Endothelial cell of umbilical vein (primary cell): ENCODE data around the gene NT5C. TPM values are rescaled to one million over a fixed set of nuclear protein-coding genes. Genes with fewer than 3 reads are reported as not detected.

ENCODE experiments used
- BruUV-seq: library from RNA; stranded (reverse); fragments of 400-500 nt; replicated peaks from 2 replicates; lab custom pipeline; 2021; lab: Mats Ljungman, UMichigan
- CTCF ChIA-PET: fragments of 300-600, 350-600 bp; sonication (Branson Sonifier 250); formaldehyde crosslinking; loops from one replicate; lab custom pipeline; 2021; ENCODE audit warnings: antibody characterized with exemption, inconsistent platforms; lab: Charles Lee
- POLR2A ChIA-PET: fragments of 300-600, 350-600 bp; sonication (Branson Sonifier 250); formaldehyde crosslinking; loops from one replicate; lab custom pipeline; 2021; ENCODE audit warnings: antibody characterized with exemption, inconsistent platforms; lab: Charles Lee
- DNase-seq: peaks from one replicate; pipeline ENCODE4 v3.0.0-alpha.2; 2011; ENCODE audit warnings: low read depth, low spot score
- FAIRE-seq: peaks from 2 replicates; lab custom pipeline; 2011; peaks lifted over from hg19 to GRCh38; lab: Jason Lieb, UNC
- H2AFZ ChIP-seq: 2 replicates; pipeline ENCODE4 v1.6.0; 2012; ENCODE audit warnings: low read depth, low read length, control low read depth, inconsistent platforms
- H3K27ac ChIP-seq: 2 replicates; pipeline ENCODE4 v1.5.1; 2011; ENCODE audit warnings: low read depth, mild to moderate bottlenecking, control low read depth, low read length, moderate library complexity; ENCODE audit not compliant: insufficient read depth
- H3K27me3 ChIP-seq, 2 experiments: 2 replicates each; pipeline versions ENCODE4 v1.6.0 to v1.6.1; 2011; ENCODE audit warnings: low read length in 2 of 2, mixed read lengths in 1 of 2; ENCODE audit not compliant: control insufficient read depth in 2 of 2, insufficient read depth in 2 of 2
- H3K36me3 ChIP-seq, 2 experiments: 2 replicates in 1 of 2; 3 replicates in 1 of 2; pipeline ENCODE4 v1.5.1; 2011; ENCODE audit warnings: low read length in 2 of 2, mild to moderate bottlenecking in 1 of 2, moderate library complexity in 1 of 2; ENCODE audit not compliant: control insufficient read depth in 2 of 2, insufficient read depth in 2 of 2; ENCODE audit errors: extremely low read depth in 1 of 2
- H3K4me1 ChIP-seq: 3 replicates; pipeline ENCODE4 v1.5.1; 2011; ENCODE audit warnings: mild to moderate bottlenecking, low read length; ENCODE audit not compliant: control insufficient read depth, insufficient read depth; ENCODE audit errors: extremely low read depth
- H3K4me2 ChIP-seq: 2 replicates; pipeline ENCODE4 v1.6.1; 2011; ENCODE audit warnings: low read length, control low read depth, mixed read lengths; ENCODE audit not compliant: insufficient read depth
- H3K4me3 ChIP-seq, 3 experiments: fragments of 200-600 bp in 1 of 3; sonication (generic), shearing (Covaris generic) in 1 of 3; replicated peaks in 1 of 3; 2 replicates each; pipeline ENCODE4 v1.5.1; 2011 to 2016; ENCODE audit warnings: control low read depth in 3 of 3, low read length in 3 of 3, mild to moderate bottlenecking in 2 of 3, inconsistent platforms in 1 of 3, low read depth in 1 of 3, moderate library complexity in 1 of 3; ENCODE audit not compliant: insufficient read depth in 1 of 3
- H3K79me2 ChIP-seq: 2 replicates; pipeline ENCODE4 v1.6.0; 2012; ENCODE audit warnings: low read length, inconsistent platforms; ENCODE audit not compliant: control insufficient read depth, insufficient read depth
- H3K9ac ChIP-seq: replicated peaks from 2 replicates; pipeline ENCODE3; 2011; ENCODE audit warnings: low read length, control low read depth; ENCODE audit not compliant: insufficient read depth; ENCODE audit errors: extremely low read depth
- H3K9me1 ChIP-seq: replicated peaks from 3 replicates; pipeline ENCODE4 v1.6.0; 2011; ENCODE audit warnings: mild to moderate bottlenecking, low read length; ENCODE audit not compliant: control insufficient read depth, insufficient read depth; ENCODE audit errors: extremely low read depth
- H3K9me3 ChIP-seq: replicated peaks from 2 replicates; pipeline ENCODE4 v1.5.1; 2012; ENCODE audit warnings: low read length, inconsistent platforms; ENCODE audit not compliant: control insufficient read depth, insufficient read depth
- H4K20me1 ChIP-seq: replicated peaks from 2 replicates; pipeline ENCODE3; 2011; ENCODE audit warnings: mild to moderate bottlenecking, low read length; ENCODE audit not compliant: control insufficient read depth, insufficient read depth; ENCODE audit errors: extremely low read depth
- FOS ChIP-seq: IDR thresholded peaks from 2 replicates; pipeline ENCODE4 v1.6.1; 2011; ENCODE audit warnings: mild to moderate bottlenecking, low read length, moderate library complexity, borderline replicate concordance; ENCODE audit not compliant: insufficient read depth
- JUN ChIP-seq: IDR thresholded peaks from 2 replicates; pipeline ENCODE4 v1.6.1; 2011; ENCODE audit warnings: borderline replicate concordance, low read depth; ENCODE audit not compliant: insufficient read length, insufficient read depth
- POLR2AphosphoS5 ChIP-seq: IDR thresholded peaks from 2 replicates; pipeline ENCODE4 v1.6.1; 2012; ENCODE audit warnings: low read depth, mild to moderate bottlenecking, control low read depth, low read length, moderate library complexity; ENCODE audit not compliant: insufficient read depth
- dilution Hi-C: fragments of 300-500 bp; cut with MboI; formaldehyde crosslinking; loops from one replicate; pipeline ENCODE4 v1.15.0; 2019; ENCODE audit warnings: low sequenced_read_pairs; ENCODE audit not compliant: extremely low pct_ligation_motif_present
- intact Hi-C: fragments of 100-400 bp; cut with micrococcal nuclease; formaldehyde crosslinking; loops from one replicate; pipeline ENCODE4 v1.10.0; 2022
- polyA plus RNA-seq, 4 experiments: library from polyadenylated mRNA; depleted of rRNA in 3 of 4; stranded (reverse) in 3 of 4; unstranded in 1 of 4; fragments of >200 nt; gene quantifications; 2 replicates each; pipeline versions ENCODE4 v1.2.1 to v1.2.3, GENCODE V29; 2011 to 2012; ENCODE audit warnings: missing spikeins in 1 of 4
- total RNA-seq: library from RNA; stranded (reverse); gene quantifications from 2 replicates; pipeline ENCODE4 v1.2.3, GENCODE V29; 2021
- TF ChIP-seq, protein P1 (sequence below), 2 donors: IDR thresholded peaks; 1 replicate in 1 of 2; 2 replicates in 1 of 2; pipeline ENCODE4 v1.5.1; 2011; ENCODE audit warnings: low read length in 2 of 2, mild to moderate bottlenecking in 2 of 2, moderate library complexity in 2 of 2, control low read depth in 1 of 2, inconsistent platforms in 1 of 2, low read depth in 1 of 2; ENCODE audit not compliant: insufficient read depth in 1 of 2; ENCODE audit errors: extremely low read depth in 1 of 2

Gene NT5C
- total and polyA plus RNA-seq, 2 donors (not counting 3 experiments of a cell fraction or from before 2014, with no cell fraction given), result 29.1 to 39.2 TPM

DNA sequence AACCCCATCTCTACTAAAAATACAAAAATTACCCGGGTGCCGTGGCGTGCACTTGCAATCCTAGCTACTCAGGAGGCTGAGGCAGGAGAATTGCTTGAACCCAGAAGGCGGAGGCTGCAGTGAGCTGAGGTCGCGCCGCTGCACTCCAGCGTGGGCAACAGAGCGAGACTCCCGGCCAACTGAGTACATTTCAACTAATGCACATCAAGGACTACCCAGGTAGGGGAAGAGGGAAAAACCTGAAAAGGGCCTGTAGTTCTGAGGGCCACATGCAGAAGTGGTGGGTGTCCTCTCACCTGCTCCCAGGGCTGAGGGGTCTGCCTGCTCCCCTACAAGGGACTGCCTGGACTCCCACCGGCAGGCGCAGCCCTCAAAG is 44.4 kb downstream of the NT5C start:
- Histone ChIP-seq H4K20me1 (no peaks in the 10 kb centered on the region), H3K4me1 (peaks cover 42% of the 10 kb centered on the region), H2AFZ (peak overlapping the region; percentile 61), H3K27ac (peak overlapping the region; percentile 88), H3K4me3 (peak overlapping the region in 1 of 3 experiments; percentile 52), H3K4me2 (peak overlapping the region; percentile 33), H3K9me1 (no peaks in the 10 kb centered on the region), H3K36me3 (no peaks in the 10 kb centered on the region), H3K9ac (peak overlapping the region; percentile 28), H3K79me2 (no peaks in the 10 kb centered on the region), H3K9me3 (no peaks in the 10 kb centered on the region), H3K27me3 (no peaks in the 10 kb centered on the region)
- dilution Hi-C loops, result no loop called here
- TF ChIP-seq JUN, result no peak
- TF ChIP-seq, protein P1, sequence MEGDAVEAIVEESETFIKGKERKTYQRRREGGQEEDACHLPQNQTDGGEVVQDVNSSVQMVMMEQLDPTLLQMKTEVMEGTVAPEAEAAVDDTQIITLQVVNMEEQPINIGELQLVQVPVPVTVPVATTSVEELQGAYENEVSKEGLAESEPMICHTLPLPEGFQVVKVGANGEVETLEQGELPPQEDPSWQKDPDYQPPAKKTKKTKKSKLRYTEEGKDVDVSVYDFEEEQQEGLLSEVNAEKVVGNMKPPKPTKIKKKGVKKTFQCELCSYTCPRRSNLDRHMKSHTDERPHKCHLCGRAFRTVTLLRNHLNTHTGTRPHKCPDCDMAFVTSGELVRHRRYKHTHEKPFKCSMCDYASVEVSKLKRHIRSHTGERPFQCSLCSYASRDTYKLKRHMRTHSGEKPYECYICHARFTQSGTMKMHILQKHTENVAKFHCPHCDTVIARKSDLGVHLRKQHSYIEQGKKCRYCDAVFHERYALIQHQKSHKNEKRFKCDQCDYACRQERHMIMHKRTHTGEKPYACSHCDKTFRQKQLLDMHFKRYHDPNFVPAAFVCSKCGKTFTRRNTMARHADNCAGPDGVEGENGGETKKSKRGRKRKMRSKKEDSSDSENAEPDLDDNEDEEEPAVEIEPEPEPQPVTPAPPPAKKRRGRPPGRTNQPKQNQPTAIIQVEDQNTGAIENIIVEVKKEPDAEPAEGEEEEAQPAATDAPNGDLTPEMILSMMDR (IDR thresholded peaks at IDR 0.05; ENCODE audit: extremely low read depth in 1 of 2, insufficient read depth in 1 of 2, low read depth in 1 of 2, low read length in 2 of 2), result no peak
- no peak for TF ChIP-seq FOS
- no peak for TF ChIP-seq POLR2AphosphoS5
- ChIA-PET CTCF (interaction anchor here (1.3 to 4.1 kb wide), 7 partner anchors 9 to 126 kb away, joined by 3 to 35 read pairs (median 13); no protein-coding TSS in a partner anchor), POLR2A (interaction anchor here (0.9 to 1.1 kb wide), 2 partner anchors 9 to 25 kb away, joined by 3 to 5 read pairs; no protein-coding TSS in a partner anchor)
- intact Hi-C loops, result loop anchor here (1.0 to 2.0 kb wide), 5 partner anchors 9 to 52 kb away; partner anchors contain the start of gene ATP5PD
- no peak for DNase-seq
- FAIRE-seq, result no peak
- BruUV-seq, result no TSS peak
